Astrocyte (in vitro differentiated cells and primary cell): ENCODE results near the gene RALA. TPM values are rescaled to one million over a fixed set of nuclear protein-coding genes. Genes with fewer than 3 reads are reported as not detected.

Experiments
- DNase-seq: peaks from one replicate; pipeline ENCODE4 v3.0.0-alpha.2; 2010; ENCODE audit warnings: low read depth
- FAIRE-seq: peaks from 2 replicates; lab custom pipeline; 2011; peaks lifted over from hg19 to GRCh38; lab: Jason Lieb, UNC
- H2AFZ ChIP-seq: 2 replicates; pipeline ENCODE4 v1.6.0; 2012; ENCODE audit warnings: low read depth, low read length, inconsistent platforms
- H3K27ac ChIP-seq: 2 replicates; pipeline ENCODE4 v1.5.1; 2011; ENCODE audit warnings: low read depth, low read length, inconsistent platforms
- H3K27me3 ChIP-seq: 2 replicates; pipeline ENCODE4 v1.6.0; 2011; ENCODE audit warnings: low read length, inconsistent platforms; ENCODE audit not compliant: insufficient read depth
- H3K36me3 ChIP-seq: 2 replicates; pipeline ENCODE4 v1.5.1; 2011; ENCODE audit warnings: low read length, inconsistent platforms; ENCODE audit not compliant: insufficient read depth
- H3K4me1 ChIP-seq: 2 replicates; pipeline ENCODE4 v1.5.1; 2011; ENCODE audit warnings: low read length, inconsistent platforms; ENCODE audit not compliant: insufficient read depth
- H3K4me2 ChIP-seq: 2 replicates; pipeline ENCODE4 v1.6.0; 2012; ENCODE audit warnings: low read length, inconsistent platforms
- H3K4me3 ChIP-seq: 2 replicates; pipeline ENCODE4 v1.5.1; 2011; ENCODE audit warnings: low read depth, mild to moderate bottlenecking, low read length, inconsistent platforms; ENCODE audit not compliant: insufficient read depth
- H3K79me2 ChIP-seq: 2 replicates; pipeline ENCODE4 v1.6.0; 2012; ENCODE audit warnings: mild to moderate bottlenecking, low read length, inconsistent platforms; ENCODE audit not compliant: insufficient read depth
- H3K9ac ChIP-seq: 2 replicates; pipeline ENCODE4 v1.6.0; 2012; ENCODE audit warnings: mild to moderate bottlenecking, low read length, inconsistent platforms
- H3K9me3 ChIP-seq: 2 replicates; pipeline ENCODE4 v1.5.1; 2012; ENCODE audit warnings: low read depth, mild to moderate bottlenecking, low read length, inconsistent platforms; ENCODE audit not compliant: insufficient read depth
- H4K20me1 ChIP-seq: 2 replicates; pipeline ENCODE4 v1.6.0; 2012; ENCODE audit warnings: low read length, inconsistent platforms; ENCODE audit not compliant: insufficient read depth
- H3K27ac Mint-ChIP-seq: one replicate; pipeline ENCODE4 v1.8.0; 2021; ENCODE audit warnings: mild to moderate bottlenecking, mixed read lengths; ENCODE audit not compliant: unreplicated experiment
- H3K27me3 Mint-ChIP-seq: one replicate; pipeline ENCODE4 v1.8.0; 2021; ENCODE audit warnings: low read depth, mixed read lengths; ENCODE audit not compliant: unreplicated experiment
- H3K36me3 Mint-ChIP-seq: one replicate; pipeline ENCODE4 v1.8.0; 2021; ENCODE audit warnings: low read depth, mixed read lengths; ENCODE audit not compliant: unreplicated experiment
- H3K4me1 Mint-ChIP-seq: one replicate; pipeline ENCODE4 v1.8.0; 2021; ENCODE audit warnings: low read depth, mixed read lengths; ENCODE audit not compliant: unreplicated experiment
- H3K4me3 Mint-ChIP-seq: one replicate; pipeline ENCODE4 v1.8.0; 2021; ENCODE audit warnings: mild to moderate bottlenecking, moderate library complexity, mixed read lengths; ENCODE audit not compliant: unreplicated experiment
- H3K9me3 Mint-ChIP-seq: one replicate; pipeline ENCODE4 v1.8.0; 2021; ENCODE audit warnings: mild to moderate bottlenecking, mixed read lengths; ENCODE audit not compliant: unreplicated experiment
- CTCF ChIP-seq: IDR thresholded peaks from 2 replicates; pipeline ENCODE4 v1.5.1; 2011; ENCODE audit warnings: low read depth, mild to moderate bottlenecking, inconsistent platforms, low read length, moderate library complexity; ENCODE audit not compliant: insufficient read depth
- EZH2 ChIP-seq: IDR thresholded peaks from 2 replicates; pipeline ENCODE4 v1.6.1; 2012; ENCODE audit warnings: mild to moderate bottlenecking, low read length, inconsistent platforms; ENCODE audit not compliant: insufficient read depth
- total RNA-seq: library from RNA; stranded (reverse); gene quantifications from 2 replicates; pipeline ENCODE4 v1.2.1, GENCODE V29; 2021

The RALA gene
- total RNA-seq, 1 donor from 2014 or later = 70.2 TPM

- Mint-ChIP-seq H3K27me3 (peaks cover 5% of the 10 kb centered on the region), H3K36me3 (peaks cover 3% of the 10 kb centered on the region), H3K4me1 (peaks cover 24% of the 10 kb centered on the region), H3K27ac (no peak overlapping the region), H3K4me3 (no peak overlapping the region), H3K9me3 (no peaks in the 10 kb centered on the region)
- H3K4me1 ChIP-seq = peaks cover 32% of the 10 kb centered on the region
- H3K27me3 ChIP-seq = no peaks in the 10 kb centered on the region
- H3K4me3 ChIP-seq = no peak overlapping the region
- no peak overlapping the region for H3K9ac ChIP-seq
- no peak overlapping the region for H2AFZ ChIP-seq
- H3K9me3 ChIP-seq = no peaks in the 10 kb centered on the region
- H3K4me2 ChIP-seq = no peak overlapping the region
- H3K36me3 ChIP-seq = no peaks in the 10 kb centered on the region
- DNase-seq = peak; percentile 61
- H3K79me2 ChIP-seq = no peaks in the 10 kb centered on the region
- no peak for FAIRE-seq
- no peaks in the 10 kb centered on the region for H4K20me1 ChIP-seq
- TF ChIP-seq EZH2 = no peak
- TF ChIP-seq CTCF = no peak
- H3K27ac ChIP-seq = peak overlapping the region; percentile 47
Measured at GRCh38 chr7:39613577-39613976, 9.8 kb upstream of the RALA start.

GRCh38 chr7:39614299-39614698, 9.1 kb upstream of the RALA start:
- peak overlapping the region; percentile 47 for H3K27ac ChIP-seq

More at GRCh38 chr7:39614299-39614698, 9.1 kb upstream of the RALA start:
- Histone ChIP-seq H4K20me1 (no peaks in the 10 kb centered on the region), H3K4me2 (no peak overlapping the region), H3K9me3 (no peaks in the 10 kb centered on the region), H3K4me1 (peaks cover 25% of the 10 kb centered on the region), H3K36me3 (no peaks in the 10 kb centered on the region), H3K79me2 (no peaks in the 10 kb centered on the region), H3K9ac (no peak overlapping the region), H2AFZ (no peak overlapping the region), H3K4me3 (no peak overlapping the region), H3K27me3 (no peaks in the 10 kb centered on the region)
- peaks cover 3% of the 10 kb centered on the region for H3K36me3 Mint-ChIP-seq
- H3K27me3 Mint-ChIP-seq = peaks cover 5% of the 10 kb centered on the region
- DNase-seq (no peak), FAIRE-seq (no peak)
- no peak overlapping the region for H3K27ac Mint-ChIP-seq
- TF ChIP-seq CTCF (no peak), EZH2 (no peak)
- peaks cover 19% of the 10 kb centered on the region for H3K4me1 Mint-ChIP-seq
- no peak overlapping the region for H3K4me3 Mint-ChIP-seq
- H3K9me3 Mint-ChIP-seq = no peaks in the 10 kb centered on the region
